Mesendoderm (in vitro differentiated cells): ENCODE data around the gene ZGPAT.

ENCODE experiments used
- DNase-seq: peaks from one replicate; pipeline ENCODE4 v3.0.0; 2013
- H2AK5ac ChIP-seq: 2 replicates; pipeline ENCODE4 v1.6.1; 2013; ENCODE audit warnings: low read length, inconsistent platforms
- H2BK120ac ChIP-seq: 2 replicates; pipeline ENCODE4 v1.6.1; 2013; ENCODE audit warnings: low read depth, mild to moderate bottlenecking, low read length, moderate library complexity, mixed read lengths
- H2BK15ac ChIP-seq: replicated peaks from 2 replicates; pipeline ENCODE4 v1.6.1; 2013; ENCODE audit warnings: low read depth, mild to moderate bottlenecking, moderate library complexity
- H2BK5ac ChIP-seq: 2 replicates; pipeline ENCODE4 v1.6.1; 2013; ENCODE audit warnings: low read length, inconsistent platforms
- H3K18ac ChIP-seq: 2 replicates; pipeline ENCODE4 v1.6.1; 2013; ENCODE audit warnings: mild to moderate bottlenecking, low read length, mixed read lengths
- H3K23ac ChIP-seq: one replicate; pipeline ENCODE4 v1.6.1; 2013; ENCODE audit warnings: low read length
- H3K27ac ChIP-seq: 2 replicates; pipeline ENCODE4 v1.5.1; 2013; ENCODE audit warnings: low read depth, mild to moderate bottlenecking, inconsistent platforms, low read length, moderate library complexity
- H3K27me3 ChIP-seq: 2 replicates; pipeline ENCODE4 v1.6.1; 2013; ENCODE audit warnings: low read length, control low read depth, mild to moderate bottlenecking, inconsistent platforms; ENCODE audit not compliant: insufficient read depth, poor library complexity
- H3K36me3 ChIP-seq: 2 replicates; pipeline ENCODE4 v1.6.1; 2013; ENCODE audit warnings: low read length, inconsistent platforms; ENCODE audit not compliant: control insufficient read depth, insufficient read depth
- H3K4ac ChIP-seq: one replicate; pipeline ENCODE4 v1.6.1; 2013; ENCODE audit warnings: low read depth, mild to moderate bottlenecking, low read length, moderate library complexity
- H3K4me1 ChIP-seq: 2 replicates; pipeline ENCODE4 v1.6.1; 2013; ENCODE audit warnings: low read depth, low read length, inconsistent platforms; ENCODE audit not compliant: control insufficient read depth
- H3K4me2 ChIP-seq: 2 replicates; pipeline ENCODE4 v1.6.1; 2013; ENCODE audit warnings: low read length
- H3K4me3 ChIP-seq: 2 replicates; pipeline ENCODE4 v1.5.1; 2013; ENCODE audit warnings: mild to moderate bottlenecking, low read length
- H3K56ac ChIP-seq: one replicate; pipeline ENCODE4 v1.6.1; 2013; ENCODE audit warnings: low read length
- H3K79me1 ChIP-seq: 2 replicates; pipeline ENCODE4 v1.6.1; 2013; ENCODE audit warnings: low read length, inconsistent platforms
- H3K79me2 ChIP-seq: 2 replicates; pipeline ENCODE4 v1.6.1; 2013; ENCODE audit warnings: mild to moderate bottlenecking, low read length; ENCODE audit not compliant: control insufficient read depth, insufficient read depth
- H3K9ac ChIP-seq: 2 replicates; pipeline ENCODE4 v1.6.1; 2013; ENCODE audit warnings: low read length, inconsistent platforms
- H4K5ac ChIP-seq: one replicate; pipeline ENCODE4 v1.6.1; 2013; ENCODE audit warnings: low read length
- H4K8ac ChIP-seq: one replicate; pipeline ENCODE4 v1.6.1; 2013; ENCODE audit warnings: low read depth, mild to moderate bottlenecking, control low read depth, low read length, moderate library complexity
- WGBS: extraction: QIAGEN DNeasy Blood & Tissue Kit; methylation state at CpG from one replicate; pipeline ENCODE4 v1.1.7; 2013; ENCODE audit warnings: low lambda C conversion rate, missing lambda C conversion rate; ENCODE audit not compliant: insufficient coverage; ENCODE audit errors: extremely low coverage; 5-methylcytosine and 5-hydroxymethylcytosine counted together

The ZGPAT gene

DNA sequence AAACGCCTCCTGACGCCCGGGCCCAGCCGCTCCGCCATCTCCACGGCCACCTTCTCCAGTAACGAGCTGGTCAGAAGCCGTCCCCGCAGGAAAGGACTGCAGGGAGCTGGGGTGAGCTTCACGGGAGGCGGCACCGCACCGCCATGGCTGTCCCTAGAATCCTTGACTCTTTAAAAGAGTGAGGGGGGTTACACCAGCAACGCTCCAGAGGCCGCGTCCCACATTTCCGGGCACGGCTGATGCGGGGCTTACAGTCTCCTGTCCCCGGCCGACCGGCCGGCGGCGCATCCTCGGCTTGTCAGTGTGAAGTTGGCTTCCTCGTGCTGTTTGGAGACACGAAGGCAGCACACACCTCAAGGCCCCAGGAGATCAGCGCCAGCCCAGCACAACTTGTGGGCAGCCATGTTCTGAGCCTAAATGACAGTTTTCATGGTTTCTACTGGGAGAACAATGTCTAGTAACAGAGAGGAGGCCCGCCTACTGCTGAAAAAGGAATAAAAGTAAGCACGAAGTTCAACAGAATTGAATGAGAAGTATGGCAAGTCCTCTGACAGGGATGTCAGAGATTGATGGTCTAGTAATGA lies 62.1 kb downstream of the ZGPAT start:
- peaks cover 3% of the 10 kb centered on the region for H3K79me1 ChIP-seq
- no peak overlapping the region for H3K27ac ChIP-seq

DNA sequence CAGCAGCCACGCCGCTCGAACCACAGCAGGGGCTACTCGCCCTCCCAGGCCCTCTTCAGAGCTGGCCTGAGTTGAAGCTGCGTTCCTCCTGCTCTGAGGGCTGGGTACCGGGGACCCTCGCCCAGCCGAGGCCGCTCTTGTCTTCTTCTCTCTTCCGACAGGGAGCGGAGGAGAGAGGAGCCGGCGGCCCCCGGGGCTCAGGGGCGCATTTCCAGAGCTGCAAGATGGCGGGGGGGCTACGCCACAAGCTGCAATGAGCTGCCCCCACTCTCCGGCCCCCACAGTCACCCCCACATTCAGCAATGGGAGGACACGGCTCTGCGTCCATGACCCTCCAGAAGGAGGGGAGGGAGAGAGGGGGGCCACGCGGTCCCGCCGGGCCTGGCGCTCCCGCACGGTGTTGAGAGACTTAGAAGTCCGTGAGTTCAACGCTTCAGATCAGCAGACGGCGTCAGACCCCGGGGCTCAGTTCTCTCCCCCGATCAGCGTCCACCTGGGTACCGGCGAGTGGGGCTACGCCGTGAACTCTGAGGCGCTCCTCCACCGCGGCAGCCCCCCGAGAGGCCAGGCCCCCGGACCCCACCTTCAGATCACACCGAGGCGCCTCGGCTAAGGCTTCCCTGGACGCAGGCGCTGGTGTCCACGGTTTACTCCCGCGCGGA lies 63.3 kb downstream of the ZGPAT start:
- H3K4ac ChIP-seq = no peak overlapping the region
- no peak overlapping the region for H4K5ac ChIP-seq
- H3K56ac ChIP-seq = no peak overlapping the region
- no peaks in the 10 kb centered on the region for H3K36me3 ChIP-seq
- no peak overlapping the region for H2BK5ac ChIP-seq
- H3K4me3 ChIP-seq = no peak overlapping the region
- H2BK120ac ChIP-seq = no peak overlapping the region
- no peak overlapping the region for H2AK5ac ChIP-seq
- no peak overlapping the region for H2BK15ac ChIP-seq
- no peak overlapping the region for H3K9ac ChIP-seq
- no peaks in the 10 kb centered on the region for H3K79me2 ChIP-seq
- no peak overlapping the region for H3K27ac ChIP-seq
- no peak overlapping the region for H4K8ac ChIP-seq
- H3K27me3 ChIP-seq = no peaks in the 10 kb centered on the region
- no peaks in the 10 kb centered on the region for H3K4me1 ChIP-seq
- no peak overlapping the region for H3K4me2 ChIP-seq
- no peak overlapping the region for H3K18ac ChIP-seq
- no CpG with 5 or more reads among the region's 52 CpGs for WGBS
- no peak for DNase-seq
- peaks cover 5% of the 10 kb centered on the region for H3K79me1 ChIP-seq
- no peak overlapping the region for H3K23ac ChIP-seq

More for the DNA sequence above, 62.1 kb downstream of the ZGPAT start:
- no CpG with 5 or more reads among the region's 31 CpGs for WGBS
- Histone ChIP-seq H3K18ac (no peak overlapping the region), H4K8ac (no peak overlapping the region), H2AK5ac (no peak overlapping the region), H3K4ac (no peak overlapping the region), H3K4me3 (no peak overlapping the region), H3K27me3 (no peaks in the 10 kb centered on the region), H3K23ac (no peak overlapping the region), H3K4me2 (no peak overlapping the region), H3K36me3 (no peaks in the 10 kb centered on the region), H4K5ac (no peak overlapping the region), H2BK15ac (no peak overlapping the region), H3K56ac (no peak overlapping the region), H2BK5ac (no peak overlapping the region), H3K9ac (no peak overlapping the region), H3K79me2 (no peaks in the 10 kb centered on the region), H3K4me1 (no peaks in the 10 kb centered on the region), H2BK120ac (no peak overlapping the region)
- no peak for DNase-seq

- no peak overlapping the region for H2BK5ac ChIP-seq
- H3K79me2 ChIP-seq = peaks cover 6% of the 10 kb centered on the region
- no peak overlapping the region for H4K8ac ChIP-seq
- no peak overlapping the region for H3K27ac ChIP-seq
- no CpG with 5 or more reads among the region's 20 CpGs for WGBS
- H4K5ac ChIP-seq = no peak overlapping the region
- no peaks in the 10 kb centered on the region for H3K36me3 ChIP-seq
- no peak overlapping the region for H2BK120ac ChIP-seq
- H3K18ac ChIP-seq = no peak overlapping the region
- no peak overlapping the region for H2BK15ac ChIP-seq
- H3K4me1 ChIP-seq = no peaks in the 10 kb centered on the region
- no peak overlapping the region for H3K4ac ChIP-seq
- H3K4me2 ChIP-seq = no peak overlapping the region
- no peak overlapping the region for H3K4me3 ChIP-seq
- H2AK5ac ChIP-seq = no peak overlapping the region
- no peaks in the 10 kb centered on the region for H3K27me3 ChIP-seq
- no peak for DNase-seq
- H3K79me1 ChIP-seq = peaks cover 10% of the 10 kb centered on the region
- no peak overlapping the region for H3K23ac ChIP-seq
- no peak overlapping the region for H3K9ac ChIP-seq
- H3K56ac ChIP-seq = peak overlapping the region; percentile 25
Observed at GRCh38 chr20:63772781-63773518, 65.1 kb downstream of the ZGPAT start.

DNA sequence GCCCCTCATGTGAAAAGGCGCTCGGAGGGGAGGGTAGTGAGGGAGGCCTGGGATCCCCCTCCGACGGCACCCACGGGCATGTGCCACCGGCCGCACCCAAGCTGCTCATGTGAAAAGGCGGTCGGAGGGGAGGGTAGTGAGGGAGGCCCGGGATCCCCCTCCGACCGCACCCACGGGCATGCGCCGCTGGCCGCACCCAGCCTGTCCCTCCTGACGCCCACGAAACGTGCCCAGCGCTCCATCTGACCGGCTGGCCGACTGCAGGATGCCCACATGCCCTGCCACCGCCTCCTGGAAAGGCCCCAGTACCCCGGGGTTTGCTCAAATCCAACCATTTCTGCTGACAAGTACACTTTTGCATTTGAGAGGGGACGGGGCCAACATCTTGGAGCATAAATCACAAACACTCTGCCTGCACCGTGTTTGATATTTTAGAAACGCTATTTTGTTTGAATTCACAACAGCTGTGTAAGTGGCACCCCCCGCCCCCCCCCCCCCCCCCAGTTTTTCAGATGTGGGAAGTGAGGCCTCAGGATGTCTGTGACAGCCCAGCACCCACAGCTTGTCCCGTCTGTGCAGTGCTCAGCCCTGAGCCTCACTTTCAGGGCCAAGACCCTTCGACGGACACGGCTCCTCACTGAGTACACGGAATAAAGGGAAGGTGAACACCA lies 65.9 kb downstream of the ZGPAT start:
- Histone ChIP-seq H3K36me3 (no peaks in the 10 kb centered on the region), H3K18ac (no peak overlapping the region), H2BK5ac (no peak overlapping the region), H3K9ac (no peak overlapping the region), H3K4me3 (no peak overlapping the region), H4K8ac (no peak overlapping the region), H3K23ac (no peak overlapping the region), H2BK120ac (no peak overlapping the region), H2BK15ac (no peak overlapping the region), H3K27ac (no peak overlapping the region), H3K56ac (no peak overlapping the region), H3K4me1 (no peaks in the 10 kb centered on the region), H2AK5ac (no peak overlapping the region), H3K79me2 (peaks cover 7% of the 10 kb centered on the region), H3K4me2 (no peak overlapping the region), H4K5ac (no peak overlapping the region), H3K79me1 (peaks cover 10% of the 10 kb centered on the region), H3K27me3 (no peaks in the 10 kb centered on the region), H3K4ac (no peak overlapping the region)
- WGBS = no CpG with 5 or more reads among the region's 33 CpGs
- DNase-seq = no peak

DNA sequence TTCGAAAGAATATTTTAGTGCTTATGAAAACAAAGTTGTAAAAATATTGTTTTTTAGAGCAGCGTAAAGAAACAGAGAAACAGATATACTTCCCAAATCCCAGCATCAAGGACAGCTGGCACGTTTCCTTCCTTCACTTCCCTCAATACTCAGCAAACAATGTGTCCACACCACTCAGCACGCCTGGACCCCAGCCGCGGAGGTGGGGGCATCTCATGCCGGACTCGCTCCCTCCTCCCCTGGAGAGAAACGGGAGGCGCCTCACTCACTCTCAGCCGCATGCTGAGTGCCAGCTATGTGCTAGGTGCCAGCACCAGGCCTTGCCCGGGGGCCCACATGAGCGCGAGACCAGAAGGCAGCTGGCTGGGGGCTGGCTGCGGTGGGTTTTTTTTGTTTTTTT lies 66.5 kb downstream of the ZGPAT start:
- Histone ChIP-seq H2BK5ac (no peak overlapping the region), H2BK15ac (no peak overlapping the region), H3K27ac (no peak overlapping the region), H3K4me2 (no peak overlapping the region), H3K4ac (no peak overlapping the region), H3K79me1 (peaks cover 10% of the 10 kb centered on the region), H3K4me3 (no peak overlapping the region), H2BK120ac (no peak overlapping the region), H4K8ac (no peak overlapping the region), H3K23ac (no peak overlapping the region), H3K36me3 (no peaks in the 10 kb centered on the region), H3K18ac (no peak overlapping the region), H3K4me1 (no peaks in the 10 kb centered on the region), H3K27me3 (no peaks in the 10 kb centered on the region), H4K5ac (no peak overlapping the region), H2AK5ac (no peak overlapping the region), H3K79me2 (peaks cover 7% of the 10 kb centered on the region), H3K56ac (no peak overlapping the region), H3K9ac (no peak overlapping the region)
- WGBS = no CpG with 5 or more reads among the region's 15 CpGs
- DNase-seq = no peak
